Osteocyte (in vitro differentiated cells): Measurements from ENCODE around the gene ARHGAP4. TPM values are rescaled to one million over a fixed set of nuclear protein-coding genes. Genes with fewer than 3 reads are reported as not detected.

Source experiments
- DNase-seq: peaks from one replicate; pipeline ENCODE4 v3.0.0; 2021; ENCODE audit warnings: mixed read lengths; ENCODE audit not compliant: unreplicated experiment; ENCODE audit errors: extremely low spot score
- H3K27ac Mint-ChIP-seq: one replicate; pipeline ENCODE4 v1.8.0; 2021; ENCODE audit warnings: mild to moderate bottlenecking, mixed read lengths; ENCODE audit not compliant: unreplicated experiment
- H3K27me3 Mint-ChIP-seq: one replicate; pipeline ENCODE4 v1.8.0; 2021; ENCODE audit warnings: mixed read lengths; ENCODE audit not compliant: unreplicated experiment
- H3K36me3 Mint-ChIP-seq: one replicate; pipeline ENCODE4 v1.8.0; 2021; ENCODE audit warnings: mixed read lengths; ENCODE audit not compliant: unreplicated experiment
- H3K4me1 Mint-ChIP-seq: one replicate; pipeline ENCODE4 v1.8.0; 2021; ENCODE audit warnings: mixed read lengths; ENCODE audit not compliant: unreplicated experiment
- H3K4me3 Mint-ChIP-seq: one replicate; pipeline ENCODE4 v1.8.0; 2021; ENCODE audit warnings: mild to moderate bottlenecking, moderate library complexity, mixed read lengths; ENCODE audit not compliant: unreplicated experiment
- H3K9me3 Mint-ChIP-seq: one replicate; pipeline ENCODE4 v1.8.0; 2021; ENCODE audit warnings: mixed read lengths; ENCODE audit not compliant: unreplicated experiment
- total RNA-seq: library from RNA; stranded (reverse); gene quantifications from 2 replicates; pipeline ENCODE4 v1.2.1, GENCODE V29; 2021
- TF ChIP-seq, protein P1 (sequence below): fragments of 200-600 bp; sonication (generic); IDR thresholded peaks from 2 replicates; pipeline ENCODE4 v1.5.0; 2021; ENCODE audit warnings: antibody characterized with exemption, mild to moderate bottlenecking, moderate library complexity

Gene ARHGAP4
- total RNA-seq, 1 donor from 2014 or later: 5.3 TPM

DNA sequence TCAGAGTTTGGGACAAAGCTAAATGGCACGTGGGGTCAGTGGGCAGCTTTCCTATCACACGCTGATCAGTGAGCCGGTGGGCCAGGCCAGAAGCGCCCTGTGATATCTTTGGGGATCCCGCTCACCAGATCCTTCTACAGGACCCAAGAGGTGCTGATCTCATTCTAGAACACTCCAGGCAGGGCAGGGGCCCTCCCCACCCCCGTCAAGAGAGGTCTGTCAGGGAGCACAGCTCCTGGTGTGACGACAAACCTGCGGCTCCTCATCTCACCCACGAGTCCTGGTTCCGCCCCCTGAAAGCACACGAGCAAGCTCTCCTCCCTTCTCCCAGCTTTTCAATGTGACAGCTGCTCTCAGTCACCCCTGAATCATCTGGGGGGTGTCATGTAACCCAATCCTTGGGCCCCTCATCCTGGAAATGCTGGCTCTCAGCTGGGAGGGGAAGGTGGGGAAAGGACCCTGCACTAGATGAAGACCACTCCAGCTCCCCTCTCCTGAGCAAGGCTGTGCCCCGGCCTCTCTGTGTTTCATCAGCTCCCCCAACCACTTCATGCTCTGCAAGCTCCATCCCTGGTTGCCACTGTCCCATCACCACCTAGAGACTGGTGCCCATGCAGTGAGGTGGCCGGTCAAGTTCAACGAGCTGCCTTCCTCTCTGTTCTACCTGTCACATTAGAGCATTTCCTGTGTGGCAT lies 40.9 kb upstream of the ARHGAP4 start:
- Mint-ChIP-seq H3K4me1 (peaks cover 38% of the 10 kb centered on the region), H3K4me3 (no peak overlapping the region)
- TF ChIP-seq, protein P1, sequence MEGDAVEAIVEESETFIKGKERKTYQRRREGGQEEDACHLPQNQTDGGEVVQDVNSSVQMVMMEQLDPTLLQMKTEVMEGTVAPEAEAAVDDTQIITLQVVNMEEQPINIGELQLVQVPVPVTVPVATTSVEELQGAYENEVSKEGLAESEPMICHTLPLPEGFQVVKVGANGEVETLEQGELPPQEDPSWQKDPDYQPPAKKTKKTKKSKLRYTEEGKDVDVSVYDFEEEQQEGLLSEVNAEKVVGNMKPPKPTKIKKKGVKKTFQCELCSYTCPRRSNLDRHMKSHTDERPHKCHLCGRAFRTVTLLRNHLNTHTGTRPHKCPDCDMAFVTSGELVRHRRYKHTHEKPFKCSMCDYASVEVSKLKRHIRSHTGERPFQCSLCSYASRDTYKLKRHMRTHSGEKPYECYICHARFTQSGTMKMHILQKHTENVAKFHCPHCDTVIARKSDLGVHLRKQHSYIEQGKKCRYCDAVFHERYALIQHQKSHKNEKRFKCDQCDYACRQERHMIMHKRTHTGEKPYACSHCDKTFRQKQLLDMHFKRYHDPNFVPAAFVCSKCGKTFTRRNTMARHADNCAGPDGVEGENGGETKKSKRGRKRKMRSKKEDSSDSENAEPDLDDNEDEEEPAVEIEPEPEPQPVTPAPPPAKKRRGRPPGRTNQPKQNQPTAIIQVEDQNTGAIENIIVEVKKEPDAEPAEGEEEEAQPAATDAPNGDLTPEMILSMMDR: no peak

DNA sequence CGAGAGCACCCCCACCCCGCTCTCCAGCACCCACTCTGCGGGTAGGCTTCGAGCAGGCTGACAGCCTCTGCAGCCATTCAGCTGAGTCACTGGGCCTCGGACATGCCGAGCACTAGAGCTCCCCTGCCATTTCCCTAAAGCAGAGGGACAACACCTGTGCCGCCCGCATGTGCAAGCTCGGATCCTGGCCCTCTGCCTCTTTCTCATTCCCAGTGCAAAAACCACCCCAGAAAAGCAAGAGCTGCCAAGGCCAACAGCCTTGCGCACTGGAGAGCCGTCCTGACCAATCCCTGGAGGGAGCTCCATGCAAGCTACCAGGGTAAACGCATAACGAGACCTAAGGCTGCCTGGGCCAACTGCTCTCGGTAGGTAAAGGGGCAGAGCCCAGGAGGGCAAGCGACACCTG lies 40.2 kb upstream of the ARHGAP4 start:
- Mint-ChIP-seq H3K4me3 (no peak overlapping the region), H3K9me3 (no peaks in the 10 kb centered on the region), H3K36me3 (peaks cover 2% of the 10 kb centered on the region), H3K27me3 (no peaks in the 10 kb centered on the region), H3K4me1 (peaks cover 38% of the 10 kb centered on the region), H3K27ac (no peak overlapping the region)
- TF ChIP-seq, protein P1: no peak
- DNase-seq: no peak

More for the DNA sequence above, 40.9 kb upstream of the ARHGAP4 start:
- H3K27me3 Mint-ChIP-seq: no peaks in the 10 kb centered on the region
- H3K27ac Mint-ChIP-seq: peak overlapping the region; percentile 95
- no peaks in the 10 kb centered on the region for H3K9me3 Mint-ChIP-seq
- peaks cover 1% of the 10 kb centered on the region for H3K36me3 Mint-ChIP-seq
- DNase-seq: no peak

DNA sequence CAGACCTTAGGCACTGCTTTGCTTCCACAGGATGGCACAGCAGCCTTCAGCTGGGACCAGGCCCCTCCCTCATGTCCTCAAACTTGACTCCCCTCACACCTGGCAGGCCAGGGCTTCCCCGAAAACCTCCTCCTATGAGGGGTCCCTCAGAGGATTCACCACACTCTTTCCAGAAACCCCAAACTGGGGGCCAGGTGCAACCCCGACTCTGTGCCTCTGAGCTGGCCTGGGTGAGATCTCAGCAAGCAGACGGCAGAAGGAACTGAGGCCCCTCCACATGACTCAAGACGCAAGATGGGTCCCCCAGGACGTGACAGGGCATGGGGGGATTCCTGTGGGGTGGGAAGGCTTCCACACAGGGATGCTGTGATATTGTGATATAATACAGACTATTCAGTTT lies 39.3 kb upstream of the ARHGAP4 start:
- TF ChIP-seq, protein P1: no peak
- Mint-ChIP-seq H3K4me3 (no peak overlapping the region), H3K27me3 (no peaks in the 10 kb centered on the region), H3K4me1 (peaks cover 38% of the 10 kb centered on the region), H3K36me3 (peaks cover 10% of the 10 kb centered on the region), H3K9me3 (no peaks in the 10 kb centered on the region), H3K27ac (peak overlapping the region; percentile 31)
- no peak for DNase-seq

- no peaks in the 10 kb centered on the region for H3K9me3 Mint-ChIP-seq
Measured at GRCh38 chrX:153964105-153964504, 38.0 kb upstream of the ARHGAP4 start.

GRCh38 chrX:153963546-153963945 lies 37.5 kb upstream of the ARHGAP4 start:
- TF ChIP-seq, protein P1: no peak
- Mint-ChIP-seq H3K27ac (no peak overlapping the region), H3K4me3 (no peak overlapping the region), H3K27me3 (no peaks in the 10 kb centered on the region), H3K36me3 (peaks cover 16% of the 10 kb centered on the region), H3K4me1 (peaks cover 25% of the 10 kb centered on the region), H3K9me3 (no peaks in the 10 kb centered on the region)
- no peak for DNase-seq

More at GRCh38 chrX:153964105-153964504, 38.0 kb upstream of the ARHGAP4 start:
- Mint-ChIP-seq H3K4me1 (peaks cover 31% of the 10 kb centered on the region), H3K27ac (no peak overlapping the region), H3K4me3 (no peak overlapping the region), H3K27me3 (no peaks in the 10 kb centered on the region), H3K36me3 (peaks cover 16% of the 10 kb centered on the region)
- TF ChIP-seq, protein P1: no peak
- DNase-seq: no peak
